Liver (tissue), 9 donors: ENCODE data around the gene QSOX1. TPM values are rescaled to one million over a fixed set of nuclear protein-coding genes. Genes with fewer than 3 reads are reported as not detected.

Experiments used
- DNase-seq: peaks from one replicate; pipeline ENCODE4 v3.0.0-alpha.2; 2017; ENCODE audit warnings: low spot score
- H3K27ac ChIP-seq, 2 donors: one replicate each; pipeline ENCODE4 v1.7.0; 2013; ENCODE audit warnings: inconsistent platforms in 2 of 2, low read length in 2 of 2, control low read depth in 1 of 2, low read depth in 1 of 2, mild to moderate bottlenecking in 1 of 2
- H3K27me3 ChIP-seq, 4 donors: one replicate each; pipeline versions ENCODE4 v1.6.1 to v1.7.0; 2013; ENCODE audit warnings: low read length in 3 of 4, inconsistent platforms in 1 of 4, mild to moderate bottlenecking in 1 of 4, moderate library complexity in 1 of 4; ENCODE audit not compliant: control insufficient read depth in 4 of 4, insufficient read depth in 4 of 4
- H3K36me3 ChIP-seq, 4 donors: one replicate each; pipeline versions ENCODE4 v1.6.1 to v1.7.0; 2013; ENCODE audit warnings: low read length in 3 of 4, mild to moderate bottlenecking in 3 of 4, low read depth in 1 of 4, moderate library complexity in 1 of 4; ENCODE audit not compliant: control insufficient read depth in 4 of 4, insufficient read depth in 3 of 4
- H3K4me1 ChIP-seq, 4 donors: one replicate each; pipeline versions ENCODE4 v1.6.1 to v1.7.0; 2013; ENCODE audit warnings: low read length in 3 of 4, mild to moderate bottlenecking in 3 of 4, moderate library complexity in 1 of 4; ENCODE audit not compliant: control insufficient read depth in 4 of 4, insufficient read depth in 4 of 4
- H3K4me3 ChIP-seq, 3 donors: one replicate each; pipeline versions ENCODE4 v1.6.1 to v1.7.0; 2013; ENCODE audit warnings: low read length in 3 of 3, control low read depth in 1 of 3, low read depth in 1 of 3, mild to moderate bottlenecking in 1 of 3
- H3K9ac ChIP-seq, 2 donors: one replicate each; pipeline ENCODE4 v1.7.0; 2013; ENCODE audit warnings: low read length in 2 of 2, mild to moderate bottlenecking in 2 of 2, moderate library complexity in 2 of 2, control low read depth in 1 of 2, low read depth in 1 of 2
- H3K9me3 ChIP-seq, 4 donors: one replicate each; pipeline versions ENCODE4 v1.6.1 to v1.7.0; 2013; ENCODE audit warnings: low read length in 3 of 4; ENCODE audit not compliant: control insufficient read depth in 4 of 4
- ATF3 ChIP-seq: IDR thresholded peaks from 2 replicates; pipeline ENCODE4 v1.6.1; 2016; ENCODE audit warnings: antibody characterized with exemption
- CTCF ChIP-seq: fragments of 150-350 bp; IDR thresholded peaks from 2 replicates; pipeline ENCODE4 v1.5.1; 2017; ENCODE audit warnings: improper control_type of control experiment, low read depth, low read length; ENCODE audit not compliant: missing input control
- EGR1 ChIP-seq, 2 donors: IDR thresholded peaks; 2 replicates each; pipeline ENCODE4 v1.6.1; 2016 to 2018; ENCODE audit warnings: antibody characterized with exemption in 2 of 2, low read depth in 2 of 2
- FOXA1 ChIP-seq: IDR thresholded peaks from 2 replicates; pipeline ENCODE4 v1.6.1; 2016; ENCODE audit warnings: antibody characterized with exemption
- FOXA2 ChIP-seq: IDR thresholded peaks from 2 replicates; pipeline ENCODE4 v1.6.1; 2016; ENCODE audit warnings: antibody characterized with exemption
- HNF4G ChIP-seq: IDR thresholded peaks from 2 replicates; pipeline ENCODE4 v1.6.1; 2016; ENCODE audit warnings: antibody characterized with exemption
- JUND ChIP-seq, 2 donors: IDR thresholded peaks; 2 replicates each; pipeline ENCODE4 v1.6.1; 2016; ENCODE audit warnings: antibody characterized with exemption in 2 of 2
- NR2F2 ChIP-seq: IDR thresholded peaks from 2 replicates; pipeline ENCODE4 v1.6.1; 2016; ENCODE audit warnings: antibody characterized with exemption
- RAD21 ChIP-seq, 2 donors: IDR thresholded peaks; 2 replicates each; pipeline ENCODE4 v1.6.1; 2016; ENCODE audit warnings: antibody characterized with exemption in 2 of 2, mild to moderate bottlenecking in 2 of 2
- REST ChIP-seq: IDR thresholded peaks from 2 replicates; pipeline ENCODE4 v1.6.1; 2016; ENCODE audit warnings: antibody characterized with exemption, mild to moderate bottlenecking
- RXRA ChIP-seq, 2 donors: IDR thresholded peaks; 2 replicates each; pipeline ENCODE4 v1.6.1; 2017 to 2018; ENCODE audit warnings: antibody characterized with exemption in 2 of 2, mild to moderate bottlenecking in 1 of 2
- TAF1 ChIP-seq: conservative IDR thresholded peaks from 2 replicates; pipeline ENCODE4 v1.6.1; 2016; ENCODE audit warnings: antibody characterized with exemption, mild to moderate bottlenecking
- YY1 ChIP-seq: IDR thresholded peaks from 2 replicates; pipeline ENCODE4 v1.6.1; 2016; ENCODE audit warnings: antibody characterized with exemption, mild to moderate bottlenecking
- ZBTB33 ChIP-seq: IDR thresholded peaks from 2 replicates; pipeline ENCODE4 v1.6.1; 2016; ENCODE audit warnings: antibody characterized with exemption
- WGBS: extraction: QIAGEN DNeasy Blood & Tissue Kit; methylation state at CpG from one replicate; pipeline ENCODE4 v1.1.7; 2013; 5-methylcytosine and 5-hydroxymethylcytosine counted together
- polyA plus RNA-seq, 2 donors: library from polyadenylated mRNA; stranded (reverse) in 1 of 2; unstranded in 1 of 2; fragments of 200-250 nt in 1 of 2; fragments of >200 nt in 1 of 2; fragmentation: Nextera tagmentation in 1 of 2; extraction: Ambion mirVana in 1 of 2; gene quantifications; one replicate each; pipeline versions ENCODE4 v1.2.1 to v1.2.3, GENCODE V29; 2013 to 2015
- total RNA-seq, 2 donors: library from RNA; depleted of rRNA; stranded (reverse); fragments of >200 nt; gene quantifications; one replicate each; pipeline ENCODE4 v1.2.3, GENCODE V29; 2014
- TF ChIP-seq, protein P1 (sequence below): IDR thresholded peaks from 2 replicates; pipeline ENCODE4 v1.6.1; 2016; ENCODE audit warnings: antibody characterized with exemption
- donor health status: healthy.
- donor health status: healthy.
- donor health status: healthy.
- donor health status: healthy.
- donor health status: healthy.

The QSOX1 gene
- total and polyA plus RNA-seq, 4 donors: 14.3 to 49.2 (median 38.1) TPM

- peaks cover 0 to 2% (median 0%) of the 10 kb centered on the region in 4 donors for H3K4me1 ChIP-seq
- H3K27ac ChIP-seq: no peak overlapping the region
- H3K4me3 ChIP-seq: no peak overlapping the region
- peaks cover 0 to 13% (median under 1%) of the 10 kb centered on the region in 4 donors for H3K27me3 ChIP-seq
- TF ChIP-seq, protein P1, sequence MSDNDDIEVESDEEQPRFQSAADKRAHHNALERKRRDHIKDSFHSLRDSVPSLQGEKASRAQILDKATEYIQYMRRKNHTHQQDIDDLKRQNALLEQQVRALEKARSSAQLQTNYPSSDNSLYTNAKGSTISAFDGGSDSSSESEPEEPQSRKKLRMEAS: no peak
- TF ChIP-seq REST (no peak), FOXA2 (no peak), FOXA1 (no peak), RAD21 (IDR thresholded peaks at IDR 0.05) (peak; percentile 69 to 84), ZBTB33 (no peak), RXRA (IDR thresholded peaks at IDR 0.05) (no peak), CTCF (peak; percentile 60), ATF3 (no peak), TAF1 (no peak), HNF4G (no peak), NR2F2 (no peak), JUND (IDR thresholded peaks at IDR 0.05) (no peak)
- WGBS: 84% methylated on average over 12 of the region's 12 CpGs
- no peaks in the 10 kb centered on the region for H3K36me3 ChIP-seq
- peak; percentile 49 for DNase-seq
- no peaks in the 10 kb centered on the region for H3K9me3 ChIP-seq
- H3K9ac ChIP-seq: no peak overlapping the region
Measured at GRCh38 chr1:180168786-180169639, 14.3 kb downstream of the QSOX1 start.

GRCh38 chr1:180169640-180170195, 15.0 kb downstream of the QSOX1 start:
- Histone ChIP-seq H3K4me3 (no peak overlapping the region), H3K9ac (no peak overlapping the region), H3K27ac (no peak overlapping the region), H3K36me3 (no peaks in the 10 kb centered on the region), H3K9me3 (no peaks in the 10 kb centered on the region), H3K27me3 (peaks cover 0 to 8% (median under 1%) of the 10 kb centered on the region in 4 donors), H3K4me1 (peaks cover 0 to 2% (median 0%) of the 10 kb centered on the region in 4 donors)
- WGBS: 88% methylated on average over 13 of the region's 13 CpGs
- DNase-seq: no peak
- TF ChIP-seq NR2F2 (no peak), REST (no peak), FOXA1 (no peak), FOXA2 (no peak), RXRA (IDR thresholded peaks at IDR 0.05) (no peak), YY1 (no peak), HNF4G (no peak), JUND (IDR thresholded peaks at IDR 0.05) (no peak), EGR1 (IDR thresholded peaks at IDR 0.05; ENCODE audit: low read depth in 2 of 2) (no peak), ATF3 (no peak)
- TF ChIP-seq, protein P1: no peak
